ENCODE measurements around the gene ARID2.

ARID2 gene

GRCh38 chr12:45774508-45775162 is 45.1 kb downstream of the ARID2 start:
- H3K27me3 ChIP-seq (replicated peaks; ENCODE audit: control insufficient read depth, insufficient read depth, low read length) = no peaks in the 10 kb centered on the region
- H3K4me3 ChIP-seq (replicated peaks; ENCODE audit: low read depth, low read length) = no peak overlapping the region
- TF ChIP-seq CTCF (IDR thresholded peaks at IDR 0.05; ENCODE audit: insufficient read depth, low read length, poor library complexity, severe bottlenecking) = no peak
- no peak for DNase-seq (ENCODE audit: extremely low read depth, insufficient read length)
- H3K36me3 ChIP-seq (ENCODE audit: control insufficient read depth, insufficient read depth, low read length) = no peaks in the 10 kb centered on the region; the same call in 1 of the 2 replicates

GRCh38 chr12:45775465-45775864 is 46.0 kb downstream of the ARID2 start:
- H3K4me3 ChIP-seq (replicated peaks; ENCODE audit: low read depth, low read length) = no peak overlapping the region
- no peaks in the 10 kb centered on the region for H3K36me3 ChIP-seq (ENCODE audit: control insufficient read depth, insufficient read depth, low read length)
- DNase-seq (ENCODE audit: extremely low read depth, insufficient read length) = no peak
- TF ChIP-seq CTCF (IDR thresholded peaks at IDR 0.05; ENCODE audit: insufficient read depth, low read length, poor library complexity, severe bottlenecking) = no peak
- no peaks in the 10 kb centered on the region for H3K27me3 ChIP-seq (replicated peaks; ENCODE audit: control insufficient read depth, insufficient read depth, low read length)

- H3K36me3 ChIP-seq (ENCODE audit: control insufficient read depth, insufficient read depth, low read length) = no peaks in the 10 kb centered on the region
- H3K4me3 ChIP-seq (replicated peaks; ENCODE audit: low read depth, low read length) = no peak overlapping the region
- DNase-seq (ENCODE audit: extremely low read depth, insufficient read length) = no peak
- no peak for TF ChIP-seq CTCF (IDR thresholded peaks at IDR 0.05; ENCODE audit: insufficient read depth, low read length, poor library complexity, severe bottlenecking)
- no peaks in the 10 kb centered on the region for H3K27me3 ChIP-seq (replicated peaks; ENCODE audit: control insufficient read depth, insufficient read depth, low read length)
Observed at GRCh38 chr12:45775964-45776363, 46.5 kb downstream of the ARID2 start.

- H3K36me3 ChIP-seq (ENCODE audit: control insufficient read depth, insufficient read depth, low read length) = no peaks in the 10 kb centered on the region
- TF ChIP-seq CTCF (IDR thresholded peaks at IDR 0.05; ENCODE audit: insufficient read depth, low read length, poor library complexity, severe bottlenecking) = no peak
- H3K27me3 ChIP-seq (replicated peaks; ENCODE audit: control insufficient read depth, insufficient read depth, low read length) = no peaks in the 10 kb centered on the region
- no peak overlapping the region for H3K4me3 ChIP-seq (replicated peaks; ENCODE audit: low read depth, low read length)
- no peak for DNase-seq (ENCODE audit: extremely low read depth, insufficient read length)
Observed at GRCh38 chr12:45779936-45780335, 50.4 kb downstream of the ARID2 start.

- no peak overlapping the region for H3K4me3 ChIP-seq (replicated peaks; ENCODE audit: low read depth, low read length)
Observed at GRCh38 chr12:45781080-45781479, 51.6 kb downstream of the ARID2 start.

More at GRCh38 chr12:45781080-45781479, 51.6 kb downstream of the ARID2 start:
- H3K27me3 ChIP-seq (replicated peaks; ENCODE audit: control insufficient read depth, insufficient read depth, low read length) = no peaks in the 10 kb centered on the region
- no peak for TF ChIP-seq CTCF (IDR thresholded peaks at IDR 0.05; ENCODE audit: insufficient read depth, low read length, poor library complexity, severe bottlenecking)
- no peak for DNase-seq (ENCODE audit: extremely low read depth, insufficient read length)
- no peaks in the 10 kb centered on the region for H3K36me3 ChIP-seq (ENCODE audit: control insufficient read depth, insufficient read depth, low read length)
